ENCODE data around the gene ASS1. TPM values are rescaled to one million over a fixed set of nuclear protein-coding genes. Genes with fewer than 3 reads are reported as not detected.
A peak's percentile ranks its signal among the peaks of the same experiment; 100 is the strongest.

The ASS1 gene
- total and polyA plus RNA-seq, 2 of the 13 experiments (the other 11 are each of a cell fraction or from before 2014, with no cell fraction given) = 77.6 to 122 TPM

- no peak for TF ChIP-seq SATB2 (CRISPR knock-in tag; IDR thresholded peaks at IDR 0.05)
- peak; percentile 91 for TF ChIP-seq THRA (CRISPR knock-in tag; IDR thresholded peaks at IDR 0.05; ENCODE audit: borderline replicate concordance)
- peak; percentile 92 for TF ChIP-seq ZNF629 (CRISPR knock-in tag; conservative IDR thresholded peaks at IDR 0.05)
- TF ChIP-seq CREM (IDR thresholded peaks at IDR 0.05) = peak; percentile 64; the same call in 1 of the 2 replicates
- no peak for TF ChIP-seq CREM (CRISPR knock-in tag; IDR thresholded peaks at IDR 0.05)
- TF ChIP-seq ZNF326 (CRISPR knock-in tag; IDR thresholded peaks at IDR 0.05; ENCODE audit: borderline replicate concordance) = no peak
- no peak for TF ChIP-seq ZNF709 (CRISPR knock-in tag; IDR thresholded peaks at IDR 0.05)
- TF ChIP-seq ZBTB7B (CRISPR knock-in tag; IDR thresholded peaks at IDR 0.05) = peak; percentile 90
- peak; percentile 94 for TF ChIP-seq ZNF331 (CRISPR knock-in tag; IDR thresholded peaks at IDR 0.05)
- TF ChIP-seq SETDB1 (CRISPR knock-in tag; IDR thresholded peaks at IDR 0.05; ENCODE audit: borderline replicate concordance) = no peak
- peak; percentile 66; the same call in 1 of the 2 replicates for TF ChIP-seq ZNF235 (CRISPR knock-in tag; IDR thresholded peaks at IDR 0.05; ENCODE audit: borderline replicate concordance)
- TF ChIP-seq, protein P1, sequence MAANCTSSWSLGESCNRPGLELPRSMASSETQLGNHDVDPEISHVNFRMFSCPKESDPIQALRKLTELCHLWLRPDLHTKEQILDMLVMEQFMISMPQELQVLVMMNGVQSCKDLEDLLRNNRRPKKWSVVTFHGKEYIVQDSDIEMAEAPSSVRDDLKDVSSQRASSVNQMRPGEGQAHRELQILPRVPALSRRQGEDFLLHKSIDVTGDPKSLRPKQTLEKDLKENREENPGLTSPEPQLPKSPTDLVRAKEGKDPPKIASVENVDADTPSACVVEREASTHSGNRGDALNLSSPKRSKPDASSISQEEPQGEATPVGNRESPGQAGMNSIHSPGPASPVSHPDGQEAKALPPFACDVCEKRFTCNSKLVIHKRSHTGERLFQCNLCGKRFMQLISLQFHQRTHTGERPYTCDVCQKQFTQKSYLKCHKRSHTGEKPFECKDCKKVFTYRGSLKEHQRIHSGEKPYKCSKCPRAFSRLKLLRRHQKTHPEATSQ (CRISPR knock-in tag; IDR thresholded peaks at IDR 0.05; ENCODE audit: borderline replicate concordance) = peak; percentile 27; the same call in 1 of the 2 replicates
- TF ChIP-seq KLF16 (CRISPR knock-in tag; IDR thresholded peaks at IDR 0.05) = peak in 1 of 2 experiments; percentile 92; a peak in 2 of 4 replicates
- peak; percentile 89 for TF ChIP-seq NCOA2 (CRISPR knock-in tag; IDR thresholded peaks at IDR 0.05)
- TF ChIP-seq SOX5 (CRISPR knock-in tag; IDR thresholded peaks at IDR 0.05; ENCODE audit: borderline replicate concordance) = peak; percentile 77; the same call in 1 of the 2 replicates
- peak; percentile 91 for TF ChIP-seq IKZF5 (CRISPR knock-in tag; IDR thresholded peaks at IDR 0.05)
- TF ChIP-seq POLR2A (IDR thresholded peaks at IDR 0.05; ENCODE audit: insufficient read depth in 1 of 2, low read depth in 2 of 2, low read length in 2 of 2) = peak; percentile 94 to 98
- no peak for TF ChIP-seq ZNF251 (CRISPR knock-in tag; IDR thresholded peaks at IDR 0.05)
- TF ChIP-seq ZSCAN31 (CRISPR knock-in tag; IDR thresholded peaks at IDR 0.05; ENCODE audit: low read depth) = peak; percentile 77; the same call in 1 of the 2 replicates
- peak; percentile 86; the same call in 1 of the 2 replicates for TF ChIP-seq ZNF547 (CRISPR knock-in tag; IDR thresholded peaks at IDR 0.05)
- peak; percentile 96 for TF ChIP-seq TEAD3 (CRISPR knock-in tag; optimal IDR thresholded peaks at IDR 0.05; ENCODE audit: borderline replicate concordance)
- TF ChIP-seq ZMYM3 (CRISPR knock-in tag; IDR thresholded peaks at IDR 0.05) = peak; percentile 98
- TF ChIP-seq MYPOP (CRISPR knock-in tag; IDR thresholded peaks at IDR 0.05) = peak; percentile 86
- peak; percentile 71 for TF ChIP-seq XRCC5 (optimal IDR thresholded peaks at IDR 0.05; ENCODE audit: low read length)
- peak; percentile 80; the same call in 1 of the 2 replicates for TF ChIP-seq ZNF772 (CRISPR knock-in tag; IDR thresholded peaks at IDR 0.05)
- peak; percentile 89; the same call in 1 of the 2 replicates for TF ChIP-seq ZNF784 (CRISPR knock-in tag; IDR thresholded peaks at IDR 0.05; ENCODE audit: borderline replicate concordance)
These were observed 54.3 kb downstream of the ASS1 start (continued) for GRCh38 chr9:130498918-130499698.

All from HepG2 (cell line).